A549 (cell line): ENCODE measurements around the gene IRF3. TPM values are rescaled to one million over a fixed set of nuclear protein-coding genes. Genes with fewer than 3 reads are reported as not detected.

Experiments used
- ATAC-seq, 2 experiments: fragments of 200-7000 bp in 1 of 2; fragments of >200 bp in 1 of 2; cut with Nextera tagmentation in 1 of 2; cut with Tn5 transposase in 1 of 2; 3 replicates each; pipeline versions ENCODE4 v1.8.0 to v1.9.1; 2018 to 2020; ENCODE audit warnings: mild to moderate bottlenecking in 1 of 2, moderate library complexity in 1 of 2
- CTCF ChIA-PET: fragments of 300-600 bp; sonication (Branson Sonifier 250); formaldehyde crosslinking; extraction: SDS; loops from one replicate; lab custom pipeline; 2021; ENCODE audit warnings: antibody characterized with exemption, inconsistent platforms; lab: Yijun Ruan, JAX
- POLR2A ChIA-PET: fragments of 350-600 bp; formaldehyde crosslinking; extraction: SDS; loops from one replicate; lab custom pipeline; 2021; ENCODE audit warnings: antibody characterized with exemption, inconsistent platforms; lab: Yijun Ruan, JAX
- DNase-seq, 2 experiments: peaks; one replicate each; pipeline versions ENCODE4 v3.0.0 to v3.0.0-alpha.2; 2011 to 2016; ENCODE audit warnings: low read depth in 1 of 2, low spot score in 1 of 2
- FAIRE-seq: peaks from 2 replicates; lab custom pipeline; 2011; peaks lifted over from hg19 to GRCh38; lab: Jason Lieb, UNC
- H3K27ac ChIP-seq, 2 experiments: fragments of >200 bp; sonication (Bioruptor Twin); formaldehyde crosslinking; 3 replicates each; pipeline ENCODE4 v1.5.1; 2016 to 2017
- H3K4me1 ChIP-seq: fragments of >200 bp; sonication (Bioruptor Twin); formaldehyde crosslinking; 3 replicates; pipeline ENCODE4 v1.6.1; 2016
- H3K4me2 ChIP-seq: fragments of >200 bp; sonication (Bioruptor Twin); formaldehyde crosslinking; 3 replicates; pipeline ENCODE4 v1.6.1; 2016
- H3K4me3 ChIP-seq: fragments of >200 bp; sonication (Bioruptor Twin); formaldehyde crosslinking; 3 replicates; pipeline ENCODE4 v1.5.1; 2016
- H3K9me3 ChIP-seq: fragments of >200 bp; sonication (Bioruptor Twin); formaldehyde crosslinking; 3 replicates; pipeline ENCODE4 v1.6.1; 2016
- ATOH8 ChIP-seq: fragments of 250-450 bp; sonication (Bioruptor Pico); IDR thresholded peaks from 2 replicates; pipeline ENCODE4 v1.5.0; 2020; ENCODE audit warnings: low read depth, mild to moderate bottlenecking, moderate library complexity
- BHLHE40 ChIP-seq: IDR thresholded peaks from 2 replicates; pipeline ENCODE4 v1.6.1; 2012; ENCODE audit warnings: low read depth, low read length, inconsistent platforms
- CBX8 ChIP-seq: fragments of 200-600 bp; sonication (generic); IDR thresholded peaks from 2 replicates; pipeline ENCODE4 v1.6.1; 2016
- CEBPB ChIP-seq, 2 experiments: fragments of >200 bp in 1 of 2; sonication (Bioruptor Twin) in 1 of 2; formaldehyde crosslinking in 1 of 2; IDR thresholded peaks; 2 replicates each; pipeline ENCODE4 v1.6.1; 2012 to 2016
- CHD2 ChIP-seq: fragments of 150-350 bp; IDR thresholded peaks from 2 replicates; pipeline ENCODE4 v1.6.1; 2014; ENCODE audit warnings: low read length; ENCODE audit not compliant: partially characterized antibody
- CHD4 ChIP-seq: fragments of 200-600 bp; sonication (generic); IDR thresholded peaks from 2 replicates; pipeline ENCODE4 v1.6.1; 2016; ENCODE audit warnings: antibody characterized with exemption, mild to moderate bottlenecking, borderline replicate concordance
- EHF ChIP-seq: fragments of 250-450 bp; sonication (Bioruptor Pico); IDR thresholded peaks from 2 replicates; pipeline ENCODE4 v1.5.0; 2020; ENCODE audit warnings: mild to moderate bottlenecking
- EHMT2 ChIP-seq: fragments of 200-600 bp; sonication (generic); IDR thresholded peaks from 2 replicates; pipeline ENCODE4 v1.6.1; 2016; ENCODE audit warnings: antibody characterized with exemption, low read depth, mild to moderate bottlenecking, moderate library complexity
- HOXA7 ChIP-seq: fragments of 250-450 bp; sonication (Bioruptor Pico); IDR thresholded peaks from 2 replicates; pipeline ENCODE4 v1.5.0; 2020; ENCODE audit warnings: mild to moderate bottlenecking, moderate library complexity
- HOXB13 ChIP-seq: fragments of 250-450 bp; sonication (Bioruptor Pico); IDR thresholded peaks from 2 replicates; pipeline ENCODE4 v1.5.0; 2020; ENCODE audit warnings: low read depth, mild to moderate bottlenecking, moderate library complexity
- JUN ChIP-seq, 2 experiments: fragments of >200 bp; sonication (Bioruptor Twin); formaldehyde crosslinking; IDR thresholded peaks; 2 replicates in 1 of 2; 3 replicates in 1 of 2; pipeline ENCODE4 v1.6.1; 2016 to 2017
- KDM1A ChIP-seq: fragments of 200-600 bp; sonication (generic); IDR thresholded peaks from 2 replicates; pipeline ENCODE4 v1.6.1; 2016; ENCODE audit warnings: low read depth, mild to moderate bottlenecking
- MAFK ChIP-seq: fragments of 450-650 bp; IDR thresholded peaks from 2 replicates; pipeline ENCODE4 v1.6.1; 2014; ENCODE audit not compliant: partially characterized antibody
- NFE2L2 ChIP-seq: fragments of 150-350 bp; conservative IDR thresholded peaks from 2 replicates; pipeline ENCODE4 v1.6.1; 2014; ENCODE audit warnings: low read length
- NR3C1 ChIP-seq: fragments of >200 bp; sonication (Bioruptor Twin); formaldehyde crosslinking; IDR thresholded peaks from 3 replicates; pipeline ENCODE4 v1.6.1; 2017
- PHF8 ChIP-seq: fragments of 200-600 bp; sonication (generic); IDR thresholded peaks from 2 replicates; pipeline ENCODE4 v1.6.1; 2016; ENCODE audit warnings: low read depth, mild to moderate bottlenecking, antibody characterized with exemption, moderate library complexity, borderline replicate concordance
- SMC3 ChIP-seq: fragments of >200 bp; sonication (Bioruptor Twin); formaldehyde crosslinking; IDR thresholded peaks from 3 replicates; pipeline ENCODE4 v1.6.1; 2018; ENCODE audit warnings: inconsistent platforms
- ZC3H11A ChIP-seq: fragments of 450-650 bp; IDR thresholded peaks from 2 replicates; pipeline ENCODE4 v1.6.1; 2014; ENCODE audit warnings: antibody characterized with exemption, mild to moderate bottlenecking
- ZFP36 ChIP-seq: fragments of 450-650 bp; IDR thresholded peaks from 2 replicates; pipeline ENCODE4 v1.6.1; 2014; ENCODE audit warnings: borderline replicate concordance; ENCODE audit not compliant: partially characterized antibody
- WGBS: methylation state at CpG from one replicate; pipeline ENCODE4 v1.1.6; 2017; ENCODE audit errors: missing lambda C conversion rate; 5-methylcytosine and 5-hydroxymethylcytosine counted together
- polyA plus RNA-seq, 4 experiments: library from polyadenylated mRNA; depleted of rRNA in 3 of 4; stranded (reverse); fragments of >200 nt; fragmentation: RNase III in 1 of 4; extraction: RNeasy Plus Mini Kit Qiagen cat#74134 plus additional on column Dnase treatment in 1 of 4; gene quantifications; 2 replicates in 3 of 4; 3 replicates in 1 of 4; pipeline ENCODE4 v1.2.3, GENCODE V29; 2011 to 2017
- TF ChIP-seq, protein P1 (sequence below): IDR thresholded peaks from 2 replicates; pipeline ENCODE4 v1.6.1; 2012
- TF ChIP-seq, protein P2 (sequence below): IDR thresholded peaks from 2 replicates; pipeline ENCODE4 v1.6.1; 2012
- TF ChIP-seq, protein P3 (sequence below): fragments of >200 bp; sonication (Bioruptor Twin); formaldehyde crosslinking; IDR thresholded peaks from 3 replicates; pipeline ENCODE4 v1.6.1; 2016
- TF ChIP-seq, protein P4 (sequence below): fragments of 450-650 bp; IDR thresholded peaks from 2 replicates; pipeline ENCODE4 v1.6.1; 2014; ENCODE audit warnings: antibody characterized with exemption

IRF3 gene
- polyA plus RNA-seq, 2 of the 4 experiments (the other 2 are of a cell fraction): 54.0 to 103 TPM

GRCh38 chr19:49700563-49700962 is 34.9 kb upstream of the IRF3 start (continued):
- TF ChIP-seq HOXB13 (CRISPR knock-in tag) (no peak), EHMT2 (no peak), CHD2 (no peak), BHLHE40 (no peak), CEBPB (IDR thresholded peaks at IDR 0.05) (no peak)
- TF ChIP-seq, protein P1, sequence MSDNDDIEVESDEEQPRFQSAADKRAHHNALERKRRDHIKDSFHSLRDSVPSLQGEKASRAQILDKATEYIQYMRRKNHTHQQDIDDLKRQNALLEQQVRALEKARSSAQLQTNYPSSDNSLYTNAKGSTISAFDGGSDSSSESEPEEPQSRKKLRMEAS: no peak
- TF ChIP-seq, protein P2, sequence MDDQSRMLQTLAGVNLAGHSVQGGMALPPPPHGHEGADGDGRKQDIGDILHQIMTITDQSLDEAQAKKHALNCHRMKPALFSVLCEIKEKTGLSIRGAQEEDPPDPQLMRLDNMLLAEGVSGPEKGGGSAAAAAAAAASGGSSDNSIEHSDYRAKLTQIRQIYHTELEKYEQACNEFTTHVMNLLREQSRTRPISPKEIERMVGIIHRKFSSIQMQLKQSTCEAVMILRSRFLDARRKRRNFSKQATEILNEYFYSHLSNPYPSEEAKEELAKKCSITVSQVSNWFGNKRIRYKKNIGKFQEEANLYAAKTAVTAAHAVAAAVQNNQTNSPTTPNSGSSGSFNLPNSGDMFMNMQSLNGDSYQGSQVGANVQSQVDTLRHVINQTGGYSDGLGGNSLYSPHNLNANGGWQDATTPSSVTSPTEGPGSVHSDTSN: no peak

DNA sequence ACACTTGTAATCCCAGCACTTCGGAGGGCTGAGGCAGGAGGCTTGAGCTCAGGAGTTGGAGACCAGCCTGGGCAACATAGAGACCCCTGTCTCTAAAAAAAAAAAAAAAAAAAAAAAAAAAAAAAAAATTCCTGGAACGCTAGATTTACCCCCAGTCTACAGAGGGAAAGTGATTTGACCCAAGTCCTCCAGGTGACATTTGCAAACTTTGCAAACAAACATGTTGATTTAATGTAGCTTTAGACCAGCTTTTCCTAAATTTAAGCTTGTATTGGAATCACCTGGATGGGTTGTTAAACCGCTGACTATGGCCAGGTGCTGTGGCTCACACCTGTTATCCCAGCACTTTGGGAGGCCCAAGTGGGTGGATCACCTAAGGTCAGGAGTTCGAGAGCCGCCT is 33.7 kb upstream of the IRF3 start:
- TF ChIP-seq, protein P3, sequence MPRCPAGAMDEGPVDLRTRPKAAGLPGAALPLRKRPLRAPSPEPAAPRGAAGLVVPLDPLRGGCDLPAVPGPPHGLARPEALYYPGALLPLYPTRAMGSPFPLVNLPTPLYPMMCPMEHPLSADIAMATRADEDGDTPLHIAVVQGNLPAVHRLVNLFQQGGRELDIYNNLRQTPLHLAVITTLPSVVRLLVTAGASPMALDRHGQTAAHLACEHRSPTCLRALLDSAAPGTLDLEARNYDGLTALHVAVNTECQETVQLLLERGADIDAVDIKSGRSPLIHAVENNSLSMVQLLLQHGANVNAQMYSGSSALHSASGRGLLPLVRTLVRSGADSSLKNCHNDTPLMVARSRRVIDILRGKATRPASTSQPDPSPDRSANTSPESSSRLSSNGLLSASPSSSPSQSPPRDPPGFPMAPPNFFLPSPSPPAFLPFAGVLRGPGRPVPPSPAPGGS: no peak
- no peak for TF ChIP-seq BHLHE40
- TF ChIP-seq CHD4: no peak
- TF ChIP-seq, protein P2: no peak
- no peak for TF ChIP-seq ZC3H11A
- TF ChIP-seq PHF8: no peak
- TF ChIP-seq SMC3: no peak
- TF ChIP-seq KDM1A: no peak
- no peak for TF ChIP-seq EHMT2
- TF ChIP-seq, protein P4, sequence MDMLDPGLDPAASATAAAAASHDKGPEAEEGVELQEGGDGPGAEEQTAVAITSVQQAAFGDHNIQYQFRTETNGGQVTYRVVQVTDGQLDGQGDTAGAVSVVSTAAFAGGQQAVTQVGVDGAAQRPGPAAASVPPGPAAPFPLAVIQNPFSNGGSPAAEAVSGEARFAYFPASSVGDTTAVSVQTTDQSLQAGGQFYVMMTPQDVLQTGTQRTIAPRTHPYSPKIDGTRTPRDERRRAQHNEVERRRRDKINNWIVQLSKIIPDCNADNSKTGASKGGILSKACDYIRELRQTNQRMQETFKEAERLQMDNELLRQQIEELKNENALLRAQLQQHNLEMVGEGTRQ: no peak
- TF ChIP-seq MAFK: no peak
- TF ChIP-seq CBX8: no peak
- Histone ChIP-seq H3K4me1 (peaks cover 6% of the 10 kb centered on the region; the same call in 1 of the 3 replicates), H3K4me3 (no peak overlapping the region), H3K4me2 (no peak overlapping the region), H3K9me3 (no peaks in the 10 kb centered on the region), H3K27ac (no peak overlapping the region)
- ChIA-PET CTCF (interaction anchor here (0.6 to 4.9 kb wide), 12 partner anchors 9 to 142 kb away, joined by 3 to 42 read pairs (median 4); partner anchors contain the start of gene PRMT1), POLR2A (no interaction called here)
- 80% methylated on average over 5 of the region's 5 CpGs for WGBS
- FAIRE-seq (no peak), ATAC-seq (no peak), DNase-seq (no peak)

DNA sequence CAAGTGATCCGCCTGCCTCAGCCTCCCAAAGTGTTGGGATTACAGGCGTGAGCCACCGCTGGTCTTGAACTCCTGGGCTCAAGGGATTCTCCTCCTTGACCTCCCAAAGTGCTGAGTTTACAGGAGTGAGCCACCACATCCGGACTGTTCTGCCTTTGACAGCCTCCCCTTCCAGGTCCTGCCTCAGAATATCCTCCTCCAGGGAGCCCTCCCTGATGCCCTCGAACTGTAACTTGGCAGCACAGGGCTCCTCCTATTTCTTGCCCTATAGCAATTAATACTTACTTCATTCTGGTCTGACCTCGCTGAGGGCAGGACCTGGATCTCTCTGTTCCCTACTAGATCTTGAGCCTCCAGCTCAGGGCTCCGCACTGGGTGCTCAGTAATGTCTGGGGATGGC is 31.2 kb upstream of the IRF3 start:
- whole genome bisulfite sequencing: 74% methylated on average over 7 of the region's 7 CpGs
- DNase-seq (no peak), ATAC-seq (no peak), FAIRE-seq (no peak)
- Histone ChIP-seq H3K27ac (no peak overlapping the region), H3K9me3 (no peaks in the 10 kb centered on the region), H3K4me3 (no peak overlapping the region), H3K4me2 (no peak overlapping the region), H3K4me1 (peaks cover 6% of the 10 kb centered on the region; the same call in 1 of the 3 replicates)
- CTCF ChIA-PET: interaction anchor here (0.6 to 4.9 kb wide), 5 partner anchors 11 to 439 kb away, joined by 3 to 42 read pairs (median 4); partner anchors contain the start of gene PRMT1
- TF ChIP-seq ZFP36: peak; percentile 82
- no peak for TF ChIP-seq BHLHE40
- no peak for TF ChIP-seq HOXA7 (CRISPR knock-in tag)
- no peak for TF ChIP-seq ATOH8 (CRISPR knock-in tag)
- no peak for TF ChIP-seq EHF (CRISPR knock-in tag)
- no peak for TF ChIP-seq NR3C1
- no peak for TF ChIP-seq JUN (IDR thresholded peaks at IDR 0.05)
- TF ChIP-seq NFE2L2: no peak
- POLR2A ChIA-PET: interaction anchor here (0.6 kb wide), 1 partner anchor 331 kb away, joined by 5 read pairs; no protein-coding TSS in a partner anchor
